SK-N-SH treated with all-trans-retinoic acid at 6 μM for 48 hours (cell line): Measurements from ENCODE around the gene TCERG1.

Experiments used
- CREB5 ChIP-seq: fragments of 250-450 bp; sonication (Bioruptor Pico); IDR thresholded peaks from 2 replicates; pipeline ENCODE4 v1.5.1; 2020; ENCODE audit warnings: low read depth, mild to moderate bottlenecking, moderate library complexity
- GLIS3 ChIP-seq: fragments of 250-450 bp; sonication (Bioruptor Pico); IDR thresholded peaks from 2 replicates; pipeline ENCODE4 v1.5.0; 2020; ENCODE audit warnings: mild to moderate bottlenecking, moderate library complexity
- PATZ1 ChIP-seq: fragments of 250-450 bp; sonication (Bioruptor Pico); IDR thresholded peaks from 2 replicates; pipeline ENCODE4 v1.8.0; 2020; ENCODE audit warnings: mild to moderate bottlenecking, moderate library complexity, borderline replicate concordance
- POU6F1 ChIP-seq: fragments of 250-450 bp; sonication (Bioruptor Pico); IDR thresholded peaks from 2 replicates; pipeline ENCODE4 v1.8.0; 2021; ENCODE audit warnings: low read depth, mild to moderate bottlenecking, moderate library complexity, borderline replicate concordance
- ZFP3 ChIP-seq: fragments of 250-450 bp; sonication (Bioruptor Pico); IDR thresholded peaks from 2 replicates; pipeline ENCODE4 v1.5.0; 2020; ENCODE audit warnings: mild to moderate bottlenecking, moderate library complexity
- ZFP30 ChIP-seq: fragments of 450-650 bp; formaldehyde crosslinking; IDR thresholded peaks from 2 replicates; pipeline ENCODE4 v1.5.0; 2022; ENCODE audit warnings: mild to moderate bottlenecking, moderate library complexity
- ZNF565 ChIP-seq: fragments of 450-650 bp; formaldehyde crosslinking; conservative IDR thresholded peaks from 2 replicates; pipeline ENCODE4 v1.5.0; 2020; ENCODE audit warnings: low read depth, mild to moderate bottlenecking, moderate library complexity
- ZNF8 ChIP-seq: fragments of 450-650 bp; formaldehyde crosslinking; IDR thresholded peaks from 2 replicates; pipeline ENCODE4 v1.5.0; 2020; ENCODE audit warnings: mild to moderate bottlenecking, moderate library complexity

- TF ChIP-seq ZNF8 (CRISPR knock-in tag) (no peak), ZFP3 (CRISPR knock-in tag) (no peak), POU6F1 (CRISPR knock-in tag) (no peak), ZNF565 (CRISPR knock-in tag) (no peak), PATZ1 (CRISPR knock-in tag) (no peak), CREB5 (CRISPR knock-in tag) (no peak), ZFP30 (CRISPR knock-in tag) (no peak), GLIS3 (CRISPR knock-in tag) (no peak)
Observed at GRCh38 chr5:146539973-146540372, 92.8 kb downstream of the TCERG1 start.
